ENCODE data around the gene TSC22D1. TPM values are rescaled to one million over a fixed set of nuclear protein-coding genes. Genes with fewer than 3 reads are reported as not detected.
"Not testable (repeated sequence)": the region's sequence is repeated elsewhere in the genome, so short reads cannot be mapped to it uniquely, and the experiment has no call there.

TSC22D1 gene
- total RNA-seq, 1 donor from 2014 or later, result 8.1 TPM

DNA sequence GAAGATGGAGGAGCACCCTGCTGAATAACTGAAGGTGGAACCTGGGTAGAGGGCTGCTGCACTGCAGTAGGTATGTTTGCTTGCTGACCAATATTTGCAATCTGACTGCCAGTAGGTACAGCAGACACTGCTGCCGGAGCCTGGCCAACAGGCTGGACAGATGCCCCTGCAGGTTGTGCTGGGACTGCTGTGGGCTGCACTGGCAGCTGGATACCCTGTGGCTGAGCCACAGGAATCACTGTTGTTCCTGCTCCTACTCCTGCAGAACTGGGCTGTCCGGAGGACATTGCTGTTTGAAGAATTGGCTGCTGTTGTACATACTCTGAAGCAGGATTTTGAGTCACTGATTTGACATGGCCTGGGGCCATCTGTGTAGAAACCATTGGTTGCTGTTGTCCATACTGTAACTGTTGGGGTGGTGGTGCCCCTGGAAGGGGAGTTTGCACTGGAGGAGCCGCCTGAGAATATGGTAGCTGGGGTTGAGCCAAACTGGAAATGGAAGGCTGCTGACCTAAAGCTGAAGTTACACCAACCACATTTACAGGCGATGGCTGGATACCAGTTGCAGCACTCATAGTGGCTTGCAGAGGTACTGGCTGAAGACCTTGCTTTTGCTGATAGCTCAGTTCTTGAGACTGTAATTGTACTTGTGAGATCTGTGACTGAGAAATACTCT lies 2.2 kb downstream of the TSC22D1 start:
- intact Hi-C loops (cut with micrococcal nuclease), result no loop called here

DNA sequence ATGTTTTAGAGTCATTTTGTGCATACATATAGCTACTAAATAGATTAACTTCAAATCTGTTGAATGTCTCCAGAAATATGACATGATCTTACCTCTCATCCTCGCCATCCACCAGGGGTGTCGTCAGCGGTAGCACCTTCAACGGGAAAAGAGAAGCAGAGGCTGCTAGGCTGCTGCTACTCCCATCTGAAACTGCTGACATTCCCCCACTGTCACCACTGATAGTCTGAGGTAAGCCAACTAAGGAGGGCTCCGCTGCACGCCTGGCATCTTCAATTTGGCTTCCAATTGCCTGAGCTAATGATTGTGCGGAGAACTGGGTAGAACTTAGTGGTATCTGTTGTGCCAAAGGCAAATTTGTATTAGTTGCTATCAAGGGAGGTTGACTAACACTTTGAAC lies 3.1 kb downstream of the TSC22D1 start:
- intact Hi-C loops (cut with micrococcal nuclease), result no loop called here

DNA sequence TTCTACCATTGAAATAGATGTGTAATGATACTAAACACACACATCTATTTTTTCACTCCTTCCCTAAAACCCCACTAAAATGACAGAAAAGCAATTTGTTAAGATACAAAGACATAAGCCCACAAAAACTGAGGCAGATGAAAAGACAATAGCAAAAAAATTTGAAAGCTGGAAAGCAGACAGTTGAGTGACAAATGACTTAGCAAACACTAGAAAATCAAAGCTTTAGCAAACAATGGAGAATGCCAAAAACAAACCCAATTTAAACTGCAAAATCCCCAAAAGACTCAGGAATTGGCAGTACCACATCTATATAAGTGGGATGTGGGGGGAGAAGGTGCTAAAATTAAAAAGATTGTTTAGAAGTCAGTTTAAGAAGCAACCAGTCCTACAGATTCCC lies 9.5 kb downstream of the TSC22D1 start:
- intact Hi-C loops (cut with micrococcal nuclease), result no loop called here

DNA sequence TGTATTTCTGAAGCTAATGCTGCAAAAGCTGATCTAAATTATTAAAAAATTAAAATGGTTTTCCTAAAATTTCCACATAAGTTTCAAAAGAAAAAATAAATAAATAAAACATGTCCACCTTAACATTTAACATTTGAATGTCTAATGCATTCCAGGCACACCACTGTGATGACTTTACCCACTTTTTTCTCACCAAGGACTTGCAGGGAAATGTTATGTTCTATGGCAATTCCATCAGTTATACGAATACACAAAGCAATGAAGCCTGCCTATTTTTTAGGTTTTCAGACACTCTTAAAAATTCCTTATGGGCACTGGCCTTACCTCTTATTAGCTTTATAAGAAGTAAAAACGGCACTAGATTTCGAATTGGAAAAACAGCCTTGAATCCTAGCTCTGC lies 10.2 kb downstream of the TSC22D1 start:
- intact Hi-C loops (cut with micrococcal nuclease), result no loop called here

DNA sequence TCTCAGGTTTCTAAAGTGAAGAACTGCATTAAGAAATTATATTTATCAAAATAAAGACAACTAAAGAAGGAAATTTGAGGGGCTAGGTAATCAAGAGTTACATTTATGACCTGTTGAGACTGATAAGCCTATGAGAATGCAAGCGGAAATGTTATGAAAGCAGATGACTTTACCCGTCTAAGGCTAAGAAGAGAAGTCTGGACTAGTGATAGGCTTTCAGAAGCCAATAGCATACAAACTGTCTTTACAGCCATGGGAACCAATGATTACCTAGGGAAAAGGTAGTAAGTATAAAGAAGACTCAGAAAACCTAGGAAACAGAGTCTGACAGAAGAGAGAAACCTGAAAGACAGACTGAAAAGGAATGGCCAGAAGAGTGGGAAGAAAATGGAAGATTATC lies 11.2 kb downstream of the TSC22D1 start:
- intact Hi-C loops (cut with micrococcal nuclease), result no loop called here

DNA sequence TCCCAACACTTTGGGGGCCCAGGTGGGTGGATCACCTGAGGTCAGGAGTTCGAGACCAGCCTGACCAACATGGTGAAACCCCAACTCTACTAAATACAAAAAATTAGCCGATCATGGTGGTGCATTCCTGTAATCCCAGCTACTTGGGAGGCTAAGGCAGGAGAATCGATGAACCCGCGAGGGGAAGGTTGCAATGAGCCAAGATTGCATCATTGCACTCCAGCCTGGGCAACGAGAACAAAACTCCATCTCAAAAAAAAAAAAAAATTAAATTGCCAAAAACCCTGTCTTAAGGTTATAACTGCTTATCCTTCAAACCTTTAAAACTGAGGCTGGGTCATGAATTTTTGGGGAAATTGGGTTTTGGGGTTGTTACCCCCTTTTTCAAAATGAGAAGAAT lies 13.3 kb downstream of the TSC22D1 start:
- intact Hi-C loops (cut with micrococcal nuclease), result not testable (repeated sequence)

DNA sequence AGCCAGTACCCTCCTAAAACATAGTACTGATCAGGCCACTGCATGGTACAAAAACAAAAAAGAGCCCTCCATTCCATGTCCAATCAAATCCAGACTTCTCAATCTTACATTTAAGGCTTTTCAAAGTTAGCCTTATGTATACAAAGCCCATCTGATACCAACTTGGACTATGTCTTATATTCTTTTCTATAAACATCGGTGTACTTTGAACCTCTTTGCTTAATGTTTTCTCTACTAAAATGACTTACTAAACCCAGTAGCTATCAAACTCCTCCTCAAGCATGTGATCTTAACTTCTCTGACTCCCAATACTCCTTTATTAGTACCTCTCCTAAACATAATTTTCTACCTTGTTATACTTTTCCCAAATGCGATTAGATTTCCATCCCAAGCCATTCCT lies 14.8 kb downstream of the TSC22D1 start:
- intact Hi-C loops (cut with micrococcal nuclease), result no loop called here

DNA sequence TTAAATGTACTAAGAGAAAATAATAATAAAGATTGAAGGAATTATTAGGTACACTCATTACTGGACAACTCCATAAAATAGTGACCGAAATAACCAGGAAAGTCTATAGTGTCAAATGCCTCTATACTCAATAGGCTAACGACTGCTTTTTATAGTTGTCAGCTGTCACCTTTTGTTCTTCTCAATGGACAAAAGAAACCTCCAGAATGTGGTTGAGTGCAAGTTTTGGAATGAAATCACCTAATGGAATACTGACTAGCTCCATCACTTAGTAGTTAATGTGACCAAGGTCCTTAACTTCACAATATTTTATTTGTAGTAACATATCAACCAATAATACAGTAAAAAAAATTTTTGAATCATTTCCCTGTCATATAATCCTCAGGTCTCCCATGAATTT lies 18.1 kb downstream of the TSC22D1 start:
- intact Hi-C loops (cut with micrococcal nuclease), result no loop called here

DNA sequence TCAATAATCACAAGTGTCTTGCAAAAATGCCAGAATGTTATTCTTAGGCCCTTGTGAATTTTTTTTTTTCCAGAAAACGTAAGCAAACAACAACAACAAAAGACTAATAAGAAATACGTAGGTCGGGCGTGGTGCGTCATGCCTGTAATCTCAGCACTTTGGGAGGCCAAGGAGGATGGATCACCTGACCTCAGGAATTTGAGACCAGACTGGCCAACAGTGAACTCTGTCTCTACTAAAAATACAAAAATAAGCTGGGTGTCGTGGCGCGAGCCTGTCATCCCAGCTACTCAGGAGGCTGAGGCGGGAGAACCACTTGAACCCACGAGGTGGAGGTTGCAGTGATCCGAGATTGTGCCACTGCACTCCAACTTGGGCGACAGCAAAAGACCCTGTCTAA lies 20.9 kb downstream of the TSC22D1 start:
- intact Hi-C loops (cut with micrococcal nuclease), result no loop called here

DNA sequence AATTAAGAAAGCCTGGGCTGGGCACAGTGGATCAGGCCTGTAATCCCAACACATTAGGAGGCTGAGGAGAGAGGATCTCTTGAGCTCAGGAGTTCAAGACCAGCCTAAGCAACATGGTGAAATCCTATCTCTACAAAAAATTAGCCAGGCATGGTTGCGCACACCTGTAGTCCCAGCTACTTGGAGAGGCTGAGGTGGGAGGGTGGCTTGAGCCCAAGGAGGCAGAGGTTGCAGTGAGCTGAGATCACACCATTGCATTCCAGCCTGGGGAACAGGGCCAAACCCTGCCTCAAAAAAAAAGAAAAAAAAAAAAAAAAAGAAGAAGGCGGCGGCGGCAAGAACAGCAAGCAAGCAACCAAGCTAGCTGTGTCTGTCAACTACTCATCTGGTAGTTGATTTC lies 26.7 kb downstream of the TSC22D1 start:
- intact Hi-C loops (cut with micrococcal nuclease), result no loop called here

DNA sequence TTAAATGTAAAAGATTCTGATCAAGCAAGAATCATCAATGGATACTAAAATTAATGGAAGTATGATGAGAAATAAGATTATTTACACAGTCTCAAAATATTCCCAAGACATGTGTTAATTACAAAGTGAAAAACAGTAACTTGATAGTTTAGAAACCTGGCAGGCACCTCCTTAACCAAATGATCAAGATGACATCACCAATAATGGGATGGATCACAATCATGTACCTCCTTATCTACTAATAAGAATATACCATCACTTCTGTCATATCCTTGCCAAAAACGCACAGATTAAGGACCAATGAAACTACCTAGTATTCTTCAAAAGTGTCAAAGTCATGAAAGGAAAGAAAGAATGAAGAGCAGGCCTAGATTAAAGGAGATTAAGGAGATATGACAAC lies 30.0 kb downstream of the TSC22D1 start:
- intact Hi-C loops (cut with micrococcal nuclease), result no loop called here

DNA sequence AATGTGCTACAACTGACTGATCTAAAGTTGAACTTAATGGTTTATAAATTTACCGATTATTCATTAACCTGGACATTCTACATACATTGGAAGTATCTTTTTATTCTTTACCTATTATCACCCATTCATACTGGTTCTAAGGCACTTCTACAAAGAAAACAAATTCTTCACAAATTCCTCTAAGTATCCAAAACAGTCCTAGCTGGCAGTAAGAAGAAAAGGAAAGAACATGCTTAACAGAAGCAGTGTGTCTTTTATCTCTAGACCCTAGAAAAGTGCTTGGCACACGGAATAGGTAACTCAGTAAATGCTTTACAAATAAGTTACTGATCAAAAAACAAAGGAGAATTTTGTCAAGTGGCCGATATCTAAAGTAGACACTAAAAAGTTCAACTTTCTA lies 32.8 kb downstream of the TSC22D1 start:
- intact Hi-C loops (cut with micrococcal nuclease), result no loop called here

DNA sequence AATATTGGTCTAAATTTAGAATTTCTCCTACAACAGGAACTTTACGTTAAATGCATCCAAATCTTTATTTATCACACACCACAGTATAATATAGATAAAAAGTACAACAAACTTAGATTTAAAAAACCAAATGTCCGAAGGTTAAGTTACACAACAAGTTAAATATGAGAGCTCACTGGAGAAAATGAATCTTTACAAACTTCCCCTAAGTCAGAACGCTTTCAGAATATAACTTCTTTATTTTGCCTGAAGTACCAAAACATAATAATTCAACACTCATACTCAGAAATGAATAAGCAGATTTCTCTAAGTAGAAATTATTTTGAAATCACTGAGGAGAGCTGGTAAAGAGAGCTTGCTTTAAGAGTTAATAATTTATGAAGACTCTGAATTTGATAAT lies 33.8 kb downstream of the TSC22D1 start:
- intact Hi-C loops (cut with micrococcal nuclease), result no loop called here

DNA sequence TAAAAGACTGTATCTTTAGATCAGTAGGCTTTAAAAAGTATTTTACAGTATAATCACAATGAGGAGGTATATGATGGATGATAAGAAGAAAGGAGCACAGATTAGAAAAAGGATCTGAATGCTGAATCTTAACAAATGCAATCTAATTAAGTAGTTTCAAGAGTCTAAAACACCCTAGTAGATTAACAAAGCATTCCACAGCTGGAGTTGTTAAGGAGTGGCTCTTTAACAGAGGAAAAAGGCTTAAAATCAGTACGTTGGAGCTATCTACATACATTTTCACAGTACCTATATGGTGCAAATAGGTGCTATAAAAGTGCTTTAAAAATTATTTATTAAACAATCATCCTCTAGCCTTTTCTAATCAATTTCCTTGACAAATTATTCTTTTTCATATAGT lies 34.5 kb downstream of the TSC22D1 start:
- intact Hi-C loops (cut with micrococcal nuclease), result no loop called here

DNA sequence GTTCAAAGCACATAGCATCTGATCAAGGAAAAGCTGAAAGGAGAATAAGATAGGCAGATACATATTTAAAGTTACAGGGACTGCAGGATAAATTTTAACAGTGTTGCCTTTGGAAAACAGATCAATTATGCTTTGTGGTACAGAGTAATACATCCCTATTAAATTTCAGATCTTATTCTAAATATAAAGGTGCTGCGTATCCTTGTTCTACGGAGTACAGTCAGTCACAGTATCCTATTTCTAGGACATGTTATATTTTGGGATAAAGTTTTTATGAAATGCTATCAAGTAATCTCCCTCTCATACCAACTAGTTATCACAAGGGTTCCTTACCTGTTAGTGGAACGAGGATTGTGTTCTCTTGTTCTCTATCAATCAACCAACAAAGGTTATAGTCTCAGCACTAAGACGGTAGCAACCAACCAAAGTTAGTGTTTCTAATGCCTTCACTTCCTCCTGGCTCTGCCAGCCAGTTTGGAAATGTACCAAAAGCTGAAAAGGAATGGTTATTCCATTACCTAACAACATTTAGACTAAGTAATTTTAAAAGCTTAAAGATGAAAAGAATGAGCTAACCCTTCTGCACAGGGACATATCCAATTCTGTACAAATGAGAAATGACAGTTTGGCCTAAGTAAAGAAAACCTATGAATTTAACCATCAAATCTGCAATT lies 35.2 kb downstream of the TSC22D1 start:
- intact Hi-C loops (cut with micrococcal nuclease), result no loop called here

DNA sequence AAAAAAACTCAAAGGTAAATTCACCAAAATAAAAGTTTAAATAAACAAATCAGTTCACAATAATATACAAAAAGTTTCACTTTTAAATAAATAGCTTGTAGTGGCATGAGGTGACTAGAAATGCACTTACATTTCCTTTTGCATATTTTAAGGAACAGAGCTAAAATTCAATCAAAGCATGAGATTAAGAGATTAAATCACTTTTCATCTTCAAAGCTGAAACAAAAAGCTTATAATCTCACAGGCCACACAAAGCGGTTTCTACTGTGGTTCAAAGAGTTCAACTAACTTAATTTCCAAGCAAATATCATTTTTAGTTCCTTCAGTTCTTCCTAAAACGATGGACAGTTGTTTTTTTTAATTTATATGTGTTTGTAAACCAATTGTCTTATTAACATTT lies 38.9 kb downstream of the TSC22D1 start:
- intact Hi-C loops (cut with micrococcal nuclease), result no loop called here

DNA sequence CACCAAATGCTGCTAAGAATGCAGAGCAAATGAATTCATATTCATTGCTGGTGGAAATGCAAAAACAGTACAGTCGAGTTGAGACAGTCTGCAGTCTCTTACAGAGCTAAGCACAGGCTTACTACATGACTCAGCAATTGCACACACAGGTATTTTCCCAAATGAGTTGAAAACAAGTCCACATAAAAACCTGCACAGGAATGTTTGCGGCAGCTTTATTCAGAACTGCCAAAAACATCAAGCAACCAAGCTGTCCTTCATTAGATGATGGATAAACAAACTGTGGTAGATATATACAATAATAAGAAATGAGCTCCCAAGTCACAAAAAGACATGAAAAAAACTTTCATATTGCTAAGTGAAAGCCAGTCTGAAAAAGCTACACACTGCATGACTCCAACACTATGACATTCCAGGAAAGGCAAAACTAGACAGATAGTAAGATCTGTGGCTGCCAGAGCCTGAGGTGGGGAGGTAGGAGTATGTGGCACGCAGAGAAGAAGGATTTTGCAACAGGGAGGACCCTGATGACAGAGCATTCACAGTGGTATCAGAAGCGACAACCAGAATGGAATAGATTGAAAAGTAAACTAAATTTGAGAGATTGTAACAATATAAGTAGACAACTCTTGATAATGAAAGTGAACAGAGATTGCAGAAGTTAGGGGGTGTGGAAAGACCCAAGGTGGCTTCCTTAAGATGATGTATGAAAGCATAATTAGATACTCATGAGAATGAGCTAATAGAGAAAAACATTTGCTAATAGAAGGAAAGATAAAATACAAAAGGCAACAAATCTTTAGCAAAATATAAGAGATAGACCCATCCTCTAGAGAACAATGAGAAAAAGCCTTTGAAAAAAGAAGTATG lies 52.7 kb downstream of the TSC22D1 start:
- intact Hi-C loops (cut with micrococcal nuclease), result no loop called here

DNA sequence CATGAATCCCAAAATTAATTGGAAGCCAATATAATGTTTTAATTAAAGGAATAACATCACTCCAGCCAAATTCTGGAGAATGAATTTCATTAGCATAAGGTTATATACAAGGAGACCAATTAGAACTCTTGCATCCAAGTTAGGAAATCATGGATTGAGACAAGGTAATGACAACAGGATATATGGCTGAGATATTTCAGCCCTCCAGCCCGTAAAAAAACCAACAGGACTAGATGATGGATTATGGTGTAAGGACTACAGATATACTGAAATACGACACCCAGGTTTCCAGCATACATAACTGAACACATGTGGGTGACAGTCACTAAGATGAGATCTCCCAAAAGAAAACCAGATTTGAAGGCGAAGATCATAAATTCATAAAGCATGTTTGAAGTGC lies 56.5 kb downstream of the TSC22D1 start:
- intact Hi-C loops (cut with micrococcal nuclease), result no loop called here

DNA sequence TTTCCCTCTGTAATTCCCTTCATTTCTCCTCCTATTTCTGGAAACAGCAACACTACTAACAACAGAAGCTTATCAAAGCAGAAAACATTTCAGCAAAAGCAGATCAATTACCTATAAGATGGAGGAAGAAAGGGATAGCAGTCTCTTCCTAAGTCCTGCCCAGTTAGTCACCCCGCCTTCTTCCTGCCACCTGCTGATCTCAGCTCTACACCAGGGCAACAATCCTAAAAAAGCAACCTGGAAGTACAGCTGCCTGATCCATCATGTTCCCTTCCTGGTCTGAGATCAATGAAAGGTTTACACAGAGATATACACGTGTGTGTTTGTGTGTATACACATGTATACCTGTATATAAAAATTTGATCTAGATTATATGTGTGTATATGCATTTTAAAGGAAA lies 59.4 kb downstream of the TSC22D1 start:
- intact Hi-C loops (cut with micrococcal nuclease), result no loop called here

DNA sequence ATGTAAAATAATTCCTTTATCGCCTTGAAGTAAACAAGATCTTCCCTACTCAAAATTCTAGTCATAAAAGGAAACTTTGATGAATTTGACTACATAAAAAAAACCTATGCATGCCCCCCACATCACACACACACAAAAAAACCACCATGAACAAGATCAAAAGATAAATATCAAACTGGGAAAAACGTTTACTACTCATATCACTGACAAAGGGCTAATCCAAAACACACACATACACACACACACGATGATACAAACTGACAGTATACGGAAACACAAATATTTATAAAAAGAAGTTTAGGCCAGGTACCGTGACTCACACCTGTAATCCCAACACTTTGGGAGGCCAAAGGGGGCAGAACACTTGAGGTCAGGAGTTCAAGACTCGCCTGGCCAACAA lies 61.9 kb downstream of the TSC22D1 start:
- intact Hi-C loops (cut with micrococcal nuclease), result no loop called here

DNA sequence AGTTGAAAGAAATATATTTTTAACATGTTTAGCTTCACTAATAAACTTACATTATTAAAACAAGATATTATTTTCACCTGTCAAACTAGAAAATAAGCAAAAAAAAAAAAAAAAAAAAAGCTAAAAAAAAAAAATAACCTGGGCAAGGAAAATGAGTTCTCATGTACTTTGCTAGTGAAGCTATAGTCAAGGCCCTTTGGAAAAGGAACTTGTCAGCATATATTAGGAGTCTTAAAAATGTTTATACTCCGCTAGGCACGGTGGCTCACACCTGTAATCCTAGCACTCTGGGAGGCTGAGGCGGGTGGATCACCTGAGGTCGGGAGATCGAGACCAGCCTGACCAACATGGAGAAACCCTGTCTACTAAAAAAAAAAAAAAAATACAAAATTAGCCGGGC lies 66.3 kb downstream of the TSC22D1 start:
- intact Hi-C loops (cut with micrococcal nuclease), result not testable (repeated sequence)

DNA sequence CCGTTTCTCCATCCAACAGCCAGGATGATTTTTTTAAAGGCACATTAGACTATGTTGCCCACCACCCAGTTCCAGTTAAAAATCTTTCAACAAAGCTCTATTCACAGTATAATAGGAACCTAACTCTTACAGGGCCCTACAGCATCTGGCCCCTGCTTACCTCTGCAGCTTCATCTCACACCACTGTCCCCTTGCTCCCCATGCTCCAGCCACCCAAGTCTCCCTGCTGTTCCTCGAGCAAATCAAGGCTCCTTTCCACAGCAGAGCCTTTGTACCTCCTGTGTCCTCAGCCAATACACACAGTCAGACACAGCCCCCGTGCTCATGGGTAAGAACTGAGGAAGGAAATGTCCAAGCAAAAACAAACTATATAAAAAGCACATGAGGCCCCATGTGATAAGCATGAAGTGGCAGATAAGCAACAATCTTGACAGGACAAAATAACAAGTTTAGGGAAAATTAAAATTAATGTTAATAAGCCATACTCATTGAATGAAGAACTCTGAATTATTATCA lies 67.5 kb downstream of the TSC22D1 start:
- intact Hi-C loops (cut with micrococcal nuclease), result no loop called here

All from T-helper 1 cell treated with Interleukin-12 subunit alpha and Interleukin-12 subunit beta and Interleukin-4 antibody, amounts not matched to agents 30 ng/mL and 1 ng/mL, for 36 hours (primary cell).